Tibial nerve (tissue), 4 donors: Measurements from ENCODE around the gene RBMS3.

Experiments
- EP300 ChIP-seq, 2 donors: sonication (generic); formaldehyde crosslinking; IDR thresholded peaks; one replicate each; pipeline ENCODE4 v1.6.1; 2017; ENCODE audit warnings: antibody characterized with exemption in 2 of 2, mild to moderate bottlenecking in 1 of 2
- POLR2A ChIP-seq, 2 donors: fragments of 450-650 bp; IDR thresholded peaks; one replicate each; pipeline ENCODE4 v1.6.1; 2017; ENCODE audit warnings: antibody characterized with exemption in 2 of 2, mild to moderate bottlenecking in 2 of 2, moderate library complexity in 2 of 2
- TF ChIP-seq, protein P1 (sequence below), 5 experiments: fragments of 200-600 bp in 3 of 5; fragments of 450-650 bp in 2 of 5; sonication (generic) in 3 of 5; IDR thresholded peaks; one replicate each; pipeline ENCODE4 v1.5.1; 2016 to 2019; ENCODE audit warnings: antibody characterized with exemption in 5 of 5, mild to moderate bottlenecking in 3 of 5, moderate library complexity in 2 of 5

DNA sequence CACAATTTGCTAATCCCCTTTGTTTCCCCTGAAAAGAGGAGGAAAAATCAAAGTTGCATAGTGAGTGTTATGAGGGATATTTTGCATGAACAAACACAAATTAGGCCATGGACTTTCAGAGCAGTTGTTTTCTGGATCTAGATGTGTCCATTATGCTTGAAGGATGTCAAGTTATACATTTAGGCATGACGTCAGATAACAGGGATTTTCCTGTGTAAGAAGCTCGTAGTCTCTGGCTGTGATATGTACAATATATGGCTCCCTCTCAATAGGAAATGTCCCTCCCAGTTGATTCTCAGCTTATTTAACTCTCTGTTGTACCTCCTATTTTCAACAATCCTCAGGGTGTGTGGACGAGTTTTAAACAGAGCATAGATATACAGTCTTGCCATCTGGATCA lies 171.0 kb downstream of the RBMS3 start:
- TF ChIP-seq, protein P1, sequence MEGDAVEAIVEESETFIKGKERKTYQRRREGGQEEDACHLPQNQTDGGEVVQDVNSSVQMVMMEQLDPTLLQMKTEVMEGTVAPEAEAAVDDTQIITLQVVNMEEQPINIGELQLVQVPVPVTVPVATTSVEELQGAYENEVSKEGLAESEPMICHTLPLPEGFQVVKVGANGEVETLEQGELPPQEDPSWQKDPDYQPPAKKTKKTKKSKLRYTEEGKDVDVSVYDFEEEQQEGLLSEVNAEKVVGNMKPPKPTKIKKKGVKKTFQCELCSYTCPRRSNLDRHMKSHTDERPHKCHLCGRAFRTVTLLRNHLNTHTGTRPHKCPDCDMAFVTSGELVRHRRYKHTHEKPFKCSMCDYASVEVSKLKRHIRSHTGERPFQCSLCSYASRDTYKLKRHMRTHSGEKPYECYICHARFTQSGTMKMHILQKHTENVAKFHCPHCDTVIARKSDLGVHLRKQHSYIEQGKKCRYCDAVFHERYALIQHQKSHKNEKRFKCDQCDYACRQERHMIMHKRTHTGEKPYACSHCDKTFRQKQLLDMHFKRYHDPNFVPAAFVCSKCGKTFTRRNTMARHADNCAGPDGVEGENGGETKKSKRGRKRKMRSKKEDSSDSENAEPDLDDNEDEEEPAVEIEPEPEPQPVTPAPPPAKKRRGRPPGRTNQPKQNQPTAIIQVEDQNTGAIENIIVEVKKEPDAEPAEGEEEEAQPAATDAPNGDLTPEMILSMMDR (IDR thresholded peaks at IDR 0.05), result no peak
- TF ChIP-seq POLR2A (IDR thresholded peaks at IDR 0.05), result no peak
- TF ChIP-seq EP300 (IDR thresholded peaks at IDR 0.05), result no peak
